GM12872 (cell line): ENCODE data around the gene TMEM141.
A peak's percentile ranks its signal among the peaks of the same experiment; 100 is the strongest.

Experiments used
- CTCF ChIP-seq: IDR thresholded peaks from 3 replicates; pipeline ENCODE4 v1.5.1; 2011; ENCODE audit warnings: low read depth, mild to moderate bottlenecking, low read length, moderate library complexity; ENCODE audit not compliant: insufficient read depth

TMEM141 gene

GRCh38 chr9:136757751-136758140 is 33.4 kb upstream of the TMEM141 start:
- TF ChIP-seq CTCF: no peak

GRCh38 chr9:136759001-136759400 is 32.1 kb upstream of the TMEM141 start:
- TF ChIP-seq CTCF: no peak

GRCh38 chr9:136759436-136760325 is 31.5 kb upstream of the TMEM141 start:
- no peak for TF ChIP-seq CTCF

GRCh38 chr9:136760424-136760823 is 30.7 kb upstream of the TMEM141 start:
- TF ChIP-seq CTCF: no peak

- TF ChIP-seq CTCF: peak; percentile 73
Observed at GRCh38 chr9:136760834-136761544, 30.2 kb upstream of the TMEM141 start.

GRCh38 chr9:136761545-136761981 is 29.6 kb upstream of the TMEM141 start:
- TF ChIP-seq CTCF: no peak

GRCh38 chr9:136762221-136762691 is 28.9 kb upstream of the TMEM141 start:
- TF ChIP-seq CTCF: no peak
